Astrocyte of the spinal cord (primary cell): ENCODE results near the gene HNF4A.

Experiments
- DNase-seq: peaks from one replicate; pipeline ENCODE4 v3.0.0; 2011; ENCODE audit warnings: low read depth, low spot score
- H3K4me3 ChIP-seq: 2 replicates; pipeline ENCODE4 v1.5.1; 2011; ENCODE audit warnings: low read depth, mild to moderate bottlenecking, low read length, moderate library complexity
- in situ Hi-C: cut with HindIII; loops from 2 replicates; pipeline ENCODE4 v1.10.0; 2017; ENCODE audit warnings: low sequenced_read_pairs
- TF ChIP-seq, protein P1 (sequence below): IDR thresholded peaks from 2 replicates; pipeline ENCODE4 v1.5.1; 2012; ENCODE audit warnings: low read depth, mild to moderate bottlenecking, low read length, inconsistent platforms

Gene HNF4A

GRCh38 chr20:44414346-44414714 lies 58.8 kb downstream of the HNF4A start:
- in situ Hi-C loops: no loop called here
- TF ChIP-seq, protein P1, sequence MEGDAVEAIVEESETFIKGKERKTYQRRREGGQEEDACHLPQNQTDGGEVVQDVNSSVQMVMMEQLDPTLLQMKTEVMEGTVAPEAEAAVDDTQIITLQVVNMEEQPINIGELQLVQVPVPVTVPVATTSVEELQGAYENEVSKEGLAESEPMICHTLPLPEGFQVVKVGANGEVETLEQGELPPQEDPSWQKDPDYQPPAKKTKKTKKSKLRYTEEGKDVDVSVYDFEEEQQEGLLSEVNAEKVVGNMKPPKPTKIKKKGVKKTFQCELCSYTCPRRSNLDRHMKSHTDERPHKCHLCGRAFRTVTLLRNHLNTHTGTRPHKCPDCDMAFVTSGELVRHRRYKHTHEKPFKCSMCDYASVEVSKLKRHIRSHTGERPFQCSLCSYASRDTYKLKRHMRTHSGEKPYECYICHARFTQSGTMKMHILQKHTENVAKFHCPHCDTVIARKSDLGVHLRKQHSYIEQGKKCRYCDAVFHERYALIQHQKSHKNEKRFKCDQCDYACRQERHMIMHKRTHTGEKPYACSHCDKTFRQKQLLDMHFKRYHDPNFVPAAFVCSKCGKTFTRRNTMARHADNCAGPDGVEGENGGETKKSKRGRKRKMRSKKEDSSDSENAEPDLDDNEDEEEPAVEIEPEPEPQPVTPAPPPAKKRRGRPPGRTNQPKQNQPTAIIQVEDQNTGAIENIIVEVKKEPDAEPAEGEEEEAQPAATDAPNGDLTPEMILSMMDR: no peak
- no peak overlapping the region for H3K4me3 ChIP-seq
- no peak for DNase-seq

- H3K4me3 ChIP-seq: no peak overlapping the region
- in situ Hi-C loops: no loop called here
- DNase-seq: no peak
- TF ChIP-seq, protein P1: no peak
Observed at GRCh38 chr20:44414808-44415207, 59.3 kb downstream of the HNF4A start.

- no peak overlapping the region for H3K4me3 ChIP-seq
- DNase-seq: no peak
- in situ Hi-C loops: no loop called here
- TF ChIP-seq, protein P1: no peak
Observed at GRCh38 chr20:44415833-44416715, 60.6 kb downstream of the HNF4A start.

- TF ChIP-seq, protein P1: no peak
- H3K4me3 ChIP-seq: no peak overlapping the region
- no peak for DNase-seq
- in situ Hi-C loops: no loop called here
Observed at GRCh38 chr20:44418069-44418905, 62.8 kb downstream of the HNF4A start.

GRCh38 chr20:44419131-44419844 lies 63.8 kb downstream of the HNF4A start:
- DNase-seq: no peak
- H3K4me3 ChIP-seq: no peak overlapping the region
- TF ChIP-seq, protein P1: no peak
- in situ Hi-C loops: no loop called here

GRCh38 chr20:44420497-44420896 lies 65.0 kb downstream of the HNF4A start:
- H3K4me3 ChIP-seq: no peak overlapping the region
- DNase-seq: no peak
- in situ Hi-C loops: no loop called here
- TF ChIP-seq, protein P1: no peak
